ENCODE data around the gene ZNF536. TPM values are rescaled to one million over a fixed set of nuclear protein-coding genes. Genes with fewer than 3 reads are reported as not detected.

The ZNF536 gene
- total RNA-seq, 1 experiment from 2014 or later, result not detected

- no peaks in the 10 kb centered on the region for H3K4me1 ChIP-seq (replicated peaks; ENCODE audit: insufficient read depth)
- no peak overlapping the region for H3K27ac ChIP-seq
- H3K9me2 ChIP-seq (ENCODE audit: insufficient read depth), result no peaks in the 10 kb centered on the region
- H3K9me3 ChIP-seq (ENCODE audit: insufficient read depth, low read depth), result no peaks in the 10 kb centered on the region
- no peak overlapping the region for H3K4me3 ChIP-seq
- H4K20me1 ChIP-seq (ENCODE audit: insufficient read depth), result no peaks in the 10 kb centered on the region
- CTCF ChIA-PET, result no interaction called here
- peaks cover 53% of the 10 kb centered on the region for H3K27me3 ChIP-seq (ENCODE audit: insufficient read depth, low read depth)
- BruUV-seq (replicated peaks), result no TSS peak
- TF ChIP-seq CTCF (conservative IDR thresholded peaks at IDR 0.05), result no peak
- TF ChIP-seq EZH2 (IDR thresholded peaks at IDR 0.05; ENCODE audit: low read depth), result no peak
- POLR2A ChIA-PET (ENCODE audit: unreplicated experiment), result no interaction called here
- no peak overlapping the region for H3K4me2 ChIP-seq
- H2AFZ ChIP-seq, result no peak overlapping the region
- intact Hi-C loops (cut with micrococcal nuclease; ENCODE audit: unreplicated experiment), result no loop called here
- no peaks in the 10 kb centered on the region for H3F3A ChIP-seq (ENCODE audit: insufficient read depth, low read depth)
- no peaks in the 10 kb centered on the region for H3K79me2 ChIP-seq (ENCODE audit: low read depth)
- no peak for DNase-seq
- no peaks in the 10 kb centered on the region for H3K36me3 ChIP-seq (ENCODE audit: low read depth)
Observed at GRCh38 chr19:30580673-30581072, 208.5 kb downstream of the ZNF536 start.

- ChIA-PET CTCF (no interaction called here), POLR2A (ENCODE audit: unreplicated experiment) (no interaction called here)
- no peak for DNase-seq
- TF ChIP-seq CTCF (conservative IDR thresholded peaks at IDR 0.05) (no peak), EZH2 (IDR thresholded peaks at IDR 0.05; ENCODE audit: low read depth) (no peak)
- Histone ChIP-seq H3K4me3 (no peak overlapping the region), H4K20me1 (ENCODE audit: insufficient read depth) (no peaks in the 10 kb centered on the region), H3K4me1 (replicated peaks; ENCODE audit: insufficient read depth) (no peaks in the 10 kb centered on the region), H3K36me3 (ENCODE audit: low read depth) (no peaks in the 10 kb centered on the region), H2AFZ (no peak overlapping the region), H3K9me2 (ENCODE audit: insufficient read depth) (no peaks in the 10 kb centered on the region), H3F3A (ENCODE audit: insufficient read depth, low read depth) (no peaks in the 10 kb centered on the region), H3K27me3 (ENCODE audit: insufficient read depth, low read depth) (peaks cover 21% of the 10 kb centered on the region), H3K9me3 (ENCODE audit: insufficient read depth, low read depth) (no peaks in the 10 kb centered on the region), H3K27ac (no peak overlapping the region), H3K79me2 (ENCODE audit: low read depth) (no peaks in the 10 kb centered on the region), H3K4me2 (no peak overlapping the region)
- intact Hi-C loops (cut with micrococcal nuclease; ENCODE audit: unreplicated experiment), result no loop called here
- BruUV-seq (replicated peaks), result no TSS peak
Observed at GRCh38 chr19:30584090-30584489, 211.9 kb downstream of the ZNF536 start.

- Histone ChIP-seq H3K9me3 (ENCODE audit: insufficient read depth, low read depth) (no peaks in the 10 kb centered on the region), H4K20me1 (ENCODE audit: insufficient read depth) (no peaks in the 10 kb centered on the region), H3K36me3 (ENCODE audit: low read depth) (no peaks in the 10 kb centered on the region), H3K4me1 (replicated peaks; ENCODE audit: insufficient read depth) (no peaks in the 10 kb centered on the region), H3K79me2 (ENCODE audit: low read depth) (no peaks in the 10 kb centered on the region), H3K4me2 (no peak overlapping the region), H3K4me3 (no peak overlapping the region), H3K9me2 (ENCODE audit: insufficient read depth) (no peaks in the 10 kb centered on the region), H3K27me3 (ENCODE audit: insufficient read depth, low read depth) (peaks cover 5% of the 10 kb centered on the region; the same call in 1 of the 2 replicates), H3K27ac (no peak overlapping the region), H2AFZ (no peak overlapping the region), H3F3A (ENCODE audit: insufficient read depth, low read depth) (no peaks in the 10 kb centered on the region)
- no TSS peak for BruUV-seq (replicated peaks)
- intact Hi-C loops (cut with micrococcal nuclease; ENCODE audit: unreplicated experiment), result no loop called here
- no peak for TF ChIP-seq EZH2 (IDR thresholded peaks at IDR 0.05; ENCODE audit: low read depth)
- TF ChIP-seq CTCF (conservative IDR thresholded peaks at IDR 0.05), result no peak
- no peak for DNase-seq
- ChIA-PET POLR2A (ENCODE audit: unreplicated experiment) (no interaction called here), CTCF (no interaction called here)
Observed at GRCh38 chr19:30587869-30588268, 215.7 kb downstream of the ZNF536 start.
